KG1 (cell line): ENCODE results near the gene FBXO41.

Source experiments
- DNase-seq: peaks from one replicate; lab custom pipeline; 2025; lab: John Stamatoyannopoulos, UW

Gene FBXO41

GRCh38 chr2:73260338-73260984, 23.8 kb downstream of the FBXO41 start:
- DNase-seq, result no peak

GRCh38 chr2:73259704-73260337, 24.5 kb downstream of the FBXO41 start:
- DNase-seq, result no peak

GRCh38 chr2:73259276-73259675, 25.0 kb downstream of the FBXO41 start:
- DNase-seq, result no peak

- no peak for DNase-seq
Measured at GRCh38 chr2:73258913-73259215, 25.4 kb downstream of the FBXO41 start.

- DNase-seq, result no peak
Measured at GRCh38 chr2:73258186-73258912, 25.9 kb downstream of the FBXO41 start.

- DNase-seq, result no peak
Measured at GRCh38 chr2:73257425-73258125, 26.7 kb downstream of the FBXO41 start.

GRCh38 chr2:73257021-73257420, 27.3 kb downstream of the FBXO41 start:
- DNase-seq, result no peak

- DNase-seq, result no peak
Measured at GRCh38 chr2:73256618-73256922, 27.7 kb downstream of the FBXO41 start.

- no peak for DNase-seq
Measured at GRCh38 chr2:73255907-73256617, 28.2 kb downstream of the FBXO41 start.

GRCh38 chr2:73255007-73255644, 29.2 kb downstream of the FBXO41 start:
- DNase-seq, result no peak

- no peak for DNase-seq
Measured at GRCh38 chr2:73254343-73255006, 29.8 kb downstream of the FBXO41 start.

GRCh38 chr2:73253901-73254300, 30.4 kb downstream of the FBXO41 start:
- DNase-seq, result no peak

- no peak for DNase-seq
Measured at GRCh38 chr2:73253400-73253799, 30.9 kb downstream of the FBXO41 start.

- no peak for DNase-seq
Measured at GRCh38 chr2:73252238-73253027, 31.8 kb downstream of the FBXO41 start.

GRCh38 chr2:73250872-73251846, 33.1 kb downstream of the FBXO41 start:
- no peak for DNase-seq

GRCh38 chr2:73249636-73250035, 34.6 kb downstream of the FBXO41 start:
- no peak for DNase-seq

- no peak for DNase-seq
Measured at GRCh38 chr2:73246850-73247249, 37.4 kb downstream of the FBXO41 start.

GRCh38 chr2:73244580-73244979, 39.7 kb downstream of the FBXO41 start:
- no peak for DNase-seq

GRCh38 chr2:73243884-73244570, 40.3 kb downstream of the FBXO41 start:
- no peak for DNase-seq
